ENCODE measurements around the gene TEX29. TPM values are rescaled to one million over a fixed set of nuclear protein-coding genes. Genes with fewer than 3 reads are reported as not detected.

Gene TEX29
- total and polyA plus RNA-seq, 2 donors (not counting 1 experiment from before 2014, with no cell fraction given) = 0.66 to 0.86 TPM

GRCh38 chr13:111280226-111280625, 40.2 kb upstream of the TEX29 start:
- TF ChIP-seq CTCF (IDR thresholded peaks at IDR 0.05) = no peak
- no peak for TF ChIP-seq EZH2 (IDR thresholded peaks at IDR 0.05; ENCODE audit: borderline replicate concordance, insufficient read depth, low read depth, low read length, poor library complexity, severe bottlenecking)
- Histone ChIP-seq H3K4me1 (ENCODE audit: control insufficient read depth in 2 of 2, insufficient read depth in 2 of 2, low read length in 2 of 2) (no peaks in the 10 kb centered on the region), H3K4me3 (ENCODE audit: control extremely low read depth in 1 of 5, extremely low read depth in 1 of 5, insufficient read depth in 1 of 5, low read depth in 2 of 5, low read length in 4 of 5) (no peak overlapping the region), H3K27ac (ENCODE audit: low read length in 2 of 2) (no peak overlapping the region), H3K9ac (ENCODE audit: low read length) (no peak overlapping the region), H3K27me3 (replicated peaks in 1 of 4; ENCODE audit: control extremely low read depth in 1 of 4, control insufficient read depth in 3 of 4, insufficient read depth in 4 of 4, low read length in 3 of 4) (no peaks in the 10 kb centered on the region), H2AFZ (ENCODE audit: insufficient read depth, low read depth, low read length, poor library complexity, severe bottlenecking) (no peak overlapping the region), H3K9me3 (ENCODE audit: control extremely low read depth in 1 of 3, control insufficient read depth in 2 of 3, insufficient read depth in 1 of 3, low read length in 2 of 3) (no peaks in the 10 kb centered on the region), H3K79me2 (ENCODE audit: control insufficient read depth, insufficient read depth, low read length) (no peaks in the 10 kb centered on the region), H3K4me2 (replicated peaks; ENCODE audit: low read depth, low read length, poor library complexity, severe bottlenecking) (no peak overlapping the region), H3K36me3 (replicated peaks in 1 of 2; ENCODE audit: control extremely low read depth in 1 of 2, control insufficient read depth in 1 of 2, extremely low read depth in 1 of 2, insufficient read depth in 2 of 2, low read length in 1 of 2) (peaks cover 42 to 91% of the 10 kb centered on the region in 2 experiments), H4K20me1 (ENCODE audit: control insufficient read depth, insufficient read depth, low read length, poor library complexity, severe bottlenecking) (peaks cover 3% of the 10 kb centered on the region)
- Mint-ChIP-seq H3K4me1 (no peaks in the 10 kb centered on the region), H3K27ac (no peak overlapping the region), H3K4me3 (no peak overlapping the region), H3K9me3 (ENCODE audit: insufficient read depth) (no peaks in the 10 kb centered on the region), H3K27me3 (no peaks in the 10 kb centered on the region)
- no peak for ATAC-seq (ENCODE audit: low read depth)
- DNase-seq = no peak
- CTCF ChIA-PET = interaction anchor here (0.6 to 0.8 kb wide), 2 partner anchors 50 to 213 kb away, joined by 3 read pairs; no protein-coding TSS in a partner anchor
- POLR2A ChIA-PET = no interaction called here
- WGBS (ENCODE audit: insufficient coverage) = 94% methylated on average over 7 of the region's 12 CpGs
- intact Hi-C loops (cut with micrococcal nuclease) = no loop called here

- H3K79me2 ChIP-seq (ENCODE audit: control insufficient read depth, insufficient read depth, low read length) = no peaks in the 10 kb centered on the region
- Mint-ChIP-seq H3K4me3 (no peak overlapping the region), H3K27me3 (no peaks in the 10 kb centered on the region), H3K9me3 (ENCODE audit: insufficient read depth) (no peaks in the 10 kb centered on the region), H3K4me1 (no peaks in the 10 kb centered on the region), H3K27ac (no peak overlapping the region)
- ATAC-seq (ENCODE audit: low read depth) (no peak), DNase-seq (no peak)
- H3K9me3 ChIP-seq (ENCODE audit: control extremely low read depth in 1 of 3, control insufficient read depth in 2 of 3, insufficient read depth in 1 of 3, low read length in 2 of 3) = no peaks in the 10 kb centered on the region
- peaks cover 10% of the 10 kb centered on the region for H4K20me1 ChIP-seq (ENCODE audit: control insufficient read depth, insufficient read depth, low read length, poor library complexity, severe bottlenecking)
- intact Hi-C loops (cut with micrococcal nuclease) = no loop called here
- no peak overlapping the region for H3K4me2 ChIP-seq (replicated peaks; ENCODE audit: low read depth, low read length, poor library complexity, severe bottlenecking)
- CTCF ChIA-PET = interaction anchor here (1.3 kb wide), 1 partner anchor 213 kb away, joined by 5 read pairs; no protein-coding TSS in a partner anchor
- TF ChIP-seq CTCF (IDR thresholded peaks at IDR 0.05) (no peak), EZH2 (IDR thresholded peaks at IDR 0.05; ENCODE audit: borderline replicate concordance, insufficient read depth, low read depth, low read length, poor library complexity, severe bottlenecking) (no peak)
- no peak overlapping the region for H2AFZ ChIP-seq (ENCODE audit: insufficient read depth, low read depth, low read length, poor library complexity, severe bottlenecking)
- H3K27ac ChIP-seq (ENCODE audit: low read length in 2 of 2) = no peak overlapping the region
- H3K9ac ChIP-seq (ENCODE audit: low read length) = no peak overlapping the region
- WGBS (ENCODE audit: insufficient coverage) = 95% methylated on average over 3 of the region's 12 CpGs
- peaks cover 42 to 91% of the 10 kb centered on the region in 2 experiments for H3K36me3 ChIP-seq (replicated peaks in 1 of 2; ENCODE audit: control extremely low read depth in 1 of 2, control insufficient read depth in 1 of 2, extremely low read depth in 1 of 2, insufficient read depth in 2 of 2, low read length in 1 of 2)
- no peaks in the 10 kb centered on the region for H3K4me1 ChIP-seq (ENCODE audit: control insufficient read depth in 2 of 2, insufficient read depth in 2 of 2, low read length in 2 of 2)
- H3K4me3 ChIP-seq (ENCODE audit: control extremely low read depth in 1 of 5, extremely low read depth in 1 of 5, insufficient read depth in 1 of 5, low read depth in 2 of 5, low read length in 4 of 5) = no peak overlapping the region
- POLR2A ChIA-PET = no interaction called here
- H3K27me3 ChIP-seq (replicated peaks in 1 of 4; ENCODE audit: control extremely low read depth in 1 of 4, control insufficient read depth in 3 of 4, insufficient read depth in 4 of 4, low read length in 3 of 4) = no peaks in the 10 kb centered on the region
Observed at GRCh38 chr13:111280681-111281585, 39.5 kb upstream of the TEX29 start.
